Spleen (tissue), 11 donors: Measurements from ENCODE around the gene DNMBP. TPM values are rescaled to one million over a fixed set of nuclear protein-coding genes. Genes with fewer than 3 reads are reported as not detected.
A peak's percentile ranks its signal among the peaks of the same experiment; 100 is the strongest.

ENCODE experiments used
- DNase-seq: peaks from one replicate; pipeline ENCODE4 v3.0.0-alpha.2; 2020
- H3K27ac ChIP-seq, 8 donors: fragments of 200-600 bp; sonication (generic) in 7 of 8; 1 replicate in 4 of 8; 2 replicates in 4 of 8; pipeline versions ENCODE4 v1.5.0 to v1.8.0; 2016 to 2021; ENCODE audit warnings: inconsistent platforms in 4 of 8, mild to moderate bottlenecking in 4 of 8, moderate library complexity in 1 of 8
- H3K27me3 ChIP-seq, 7 donors: fragments of 200-600 bp; sonication (generic) in 6 of 7; replicated peaks in 1 of 7; 1 replicate in 4 of 7; 2 replicates in 3 of 7; pipeline versions ENCODE4 v1.5.0 to v1.8.0; 2016 to 2021; ENCODE audit warnings: inconsistent platforms in 3 of 7, mild to moderate bottlenecking in 1 of 7
- H3K36me3 ChIP-seq, 6 donors: fragments of 200-600 bp; sonication (generic) in 5 of 6; 1 replicate in 4 of 6; 2 replicates in 2 of 6; pipeline versions ENCODE4 v1.5.0 to v1.8.0; 2016 to 2021; ENCODE audit warnings: inconsistent platforms in 2 of 6
- H3K4me1 ChIP-seq, 6 donors: fragments of 200-600 bp; sonication (generic) in 5 of 6; 1 replicate in 3 of 6; 2 replicates in 3 of 6; pipeline versions ENCODE4 v1.5.0 to v1.8.0; 2016 to 2021; ENCODE audit warnings: inconsistent platforms in 3 of 6
- H3K4me3 ChIP-seq, 8 donors: fragments of 200-600 bp; sonication (generic) in 7 of 8; 1 replicate in 4 of 8; 2 replicates in 4 of 8; pipeline versions ENCODE4 v1.5.0 to v1.8.0; 2016 to 2021; ENCODE audit warnings: inconsistent platforms in 4 of 8, mild to moderate bottlenecking in 4 of 8, moderate library complexity in 2 of 8
- H3K9me3 ChIP-seq, 8 donors: fragments of 200-600 bp; sonication (generic) in 7 of 8; 1 replicate in 4 of 8; 2 replicates in 4 of 8; pipeline versions ENCODE4 v1.5.0 to v1.8.0; 2016 to 2021; ENCODE audit warnings: inconsistent platforms in 4 of 8
- POLR2A ChIP-seq, 3 donors: fragments of 450-650 bp; IDR thresholded peaks; one replicate each; pipeline ENCODE4 v1.5.1; 2017; ENCODE audit warnings: antibody characterized with exemption in 3 of 3, mild to moderate bottlenecking in 1 of 3
- POLR2AphosphoS5 ChIP-seq, 3 donors: sonication (generic); formaldehyde crosslinking; IDR thresholded peaks; one replicate each; pipeline ENCODE4 v1.5.1; 2017; ENCODE audit warnings: antibody characterized with exemption in 3 of 3
- WGBS, 5 donors: extraction: QIAGEN DNeasy Blood & Tissue Kit in 3 of 5; methylation state at CpG; one replicate each; pipeline versions ENCODE4 v1.1.5 to v1.1.7; 2013 to 2018; 5-methylcytosine and 5-hydroxymethylcytosine counted together
- intact Hi-C: fragments of 100-400 bp; cut with DNase I; formaldehyde crosslinking; loops from one replicate; pipeline ENCODE4 v1.15.0; 2023; ENCODE audit warnings: low total_unique reads
- polyA plus RNA-seq, 3 donors: library from polyadenylated mRNA; stranded (reverse); fragments of 200-250 nt; gene quantifications; one replicate each; pipeline ENCODE4 v1.2.1, GENCODE V29; 2013
- total RNA-seq, 7 donors: library from RNA; depleted of rRNA in 3 of 7; stranded (reverse); fragments of >200 nt in 3 of 7; fragmentation: NEBNext Ultra II Directional in 4 of 7; extraction: Animal tissue kit (Norgen Biotek cat#: 25700) in 4 of 7; gene quantifications; one replicate each; pipeline versions ENCODE4 v1.1.0 to v1.2.1, GENCODE V29; 2016 to 2021
- TF ChIP-seq, protein P1 (sequence below), 11 experiments: fragments of 200-600 bp in 7 of 11; fragments of 450-650 bp in 4 of 11; sonication (generic) in 4 of 11; IDR thresholded peaks in 8 of 11; conservative IDR thresholded peaks in 3 of 11; 1 replicate in 7 of 11; 2 replicates in 4 of 11; pipeline versions ENCODE4 v1.4.0 to v1.8.0; 2016 to 2021; ENCODE audit warnings: antibody characterized with exemption in 11 of 11, inconsistent platforms in 4 of 11, mild to moderate bottlenecking in 1 of 11
- donor health status: healthy with polysubstance abuse.
- donor health status: DM: no; HTN: no; CAD: no; lungs with moderate emphysema.
- donor health status: DM: no; HTN: no; CAD: no.
- donor health status: Bipolar disorder and iron deficiency.
- donor health status: healthy.
- donor health status: DM: no; HTN: no; CAD: no.
- donor health status: DM: yes; HTN: yes; CAD: no.

Gene DNMBP
- total and polyA plus RNA-seq, 10 donors: 4.6 to 19.5 (median 15.9) TPM

DNA sequence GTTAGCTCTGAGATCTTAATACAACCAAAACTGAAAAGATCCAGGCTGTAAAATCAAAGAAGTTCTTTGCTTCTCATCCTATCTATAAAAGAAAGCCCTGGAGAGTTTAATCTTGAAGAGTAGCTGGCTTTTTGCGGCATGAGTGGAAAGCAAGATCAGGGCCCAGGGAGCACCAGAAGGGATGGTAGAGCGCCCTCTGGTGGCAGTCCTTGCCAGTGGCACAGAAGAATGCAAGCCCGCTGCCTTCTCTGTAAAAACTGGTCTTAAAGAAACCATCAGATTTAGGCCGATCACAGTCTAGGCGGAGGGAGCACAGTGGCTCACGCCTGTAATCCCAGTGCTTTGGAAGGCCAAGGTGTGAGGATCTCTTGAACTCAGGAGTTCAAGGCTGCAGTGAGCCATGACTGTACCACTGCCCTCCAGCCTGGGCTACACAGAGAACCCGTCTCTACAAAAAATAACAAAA is 36.3 kb upstream of the DNMBP start:
- no peaks in the 10 kb centered on the region for H3K27me3 ChIP-seq
- peaks cover 0 to 42% (median 15%) of the 10 kb centered on the region in 6 donors for H3K4me1 ChIP-seq
- peak in 1 of 3 donors; percentile 21 for TF ChIP-seq POLR2AphosphoS5 (IDR thresholded peaks at IDR 0.05)
- no peak for TF ChIP-seq POLR2A (IDR thresholded peaks at IDR 0.05)
- TF ChIP-seq, protein P1, sequence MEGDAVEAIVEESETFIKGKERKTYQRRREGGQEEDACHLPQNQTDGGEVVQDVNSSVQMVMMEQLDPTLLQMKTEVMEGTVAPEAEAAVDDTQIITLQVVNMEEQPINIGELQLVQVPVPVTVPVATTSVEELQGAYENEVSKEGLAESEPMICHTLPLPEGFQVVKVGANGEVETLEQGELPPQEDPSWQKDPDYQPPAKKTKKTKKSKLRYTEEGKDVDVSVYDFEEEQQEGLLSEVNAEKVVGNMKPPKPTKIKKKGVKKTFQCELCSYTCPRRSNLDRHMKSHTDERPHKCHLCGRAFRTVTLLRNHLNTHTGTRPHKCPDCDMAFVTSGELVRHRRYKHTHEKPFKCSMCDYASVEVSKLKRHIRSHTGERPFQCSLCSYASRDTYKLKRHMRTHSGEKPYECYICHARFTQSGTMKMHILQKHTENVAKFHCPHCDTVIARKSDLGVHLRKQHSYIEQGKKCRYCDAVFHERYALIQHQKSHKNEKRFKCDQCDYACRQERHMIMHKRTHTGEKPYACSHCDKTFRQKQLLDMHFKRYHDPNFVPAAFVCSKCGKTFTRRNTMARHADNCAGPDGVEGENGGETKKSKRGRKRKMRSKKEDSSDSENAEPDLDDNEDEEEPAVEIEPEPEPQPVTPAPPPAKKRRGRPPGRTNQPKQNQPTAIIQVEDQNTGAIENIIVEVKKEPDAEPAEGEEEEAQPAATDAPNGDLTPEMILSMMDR (IDR thresholded peaks at IDR 0.05 in 8 of 11, conservative IDR thresholded peaks at IDR 0.05 in 3 of 11): peak; percentile 82 to 96 (median 91)
- intact Hi-C loops: loop anchor here (5.0 kb wide), 1 partner anchor 199 kb away; no protein-coding TSS in a partner anchor
- DNase-seq: peak; percentile 95
- H3K9me3 ChIP-seq: no peaks in the 10 kb centered on the region
- H3K36me3 ChIP-seq: no peaks in the 10 kb centered on the region
- 17 to 21% (median 18%) methylated on average over 7 of the region's 7 CpGs for WGBS, 5 donors
- H3K4me3 ChIP-seq: no peak overlapping the region
- peak overlapping the region in 2 of 8 donors; percentile 7 to 33 for H3K27ac ChIP-seq

GRCh38 chr10:100045592-100045991 is 35.8 kb upstream of the DNMBP start:
- no peaks in the 10 kb centered on the region for H3K9me3 ChIP-seq
- no peaks in the 10 kb centered on the region for H3K36me3 ChIP-seq
- no peaks in the 10 kb centered on the region for H3K27me3 ChIP-seq
- H3K4me1 ChIP-seq: peaks cover 0 to 42% (median 15%) of the 10 kb centered on the region in 6 donors
- TF ChIP-seq, protein P1 (IDR thresholded peaks at IDR 0.05 in 8 of 11, conservative IDR thresholded peaks at IDR 0.05 in 3 of 11): no peak
- no peak for TF ChIP-seq POLR2AphosphoS5 (IDR thresholded peaks at IDR 0.05)
- TF ChIP-seq POLR2A (IDR thresholded peaks at IDR 0.05): no peak
- intact Hi-C loops: loop anchor here (5.0 kb wide), 1 partner anchor 198 kb away; no protein-coding TSS in a partner anchor
- DNase-seq: no peak
- 63 to 80% (median 73%) methylated on average over 2 of the region's 2 CpGs for WGBS, 5 donors
- peak overlapping the region in 2 of 8 donors; percentile 7 to 33 for H3K27ac ChIP-seq
- H3K4me3 ChIP-seq: no peak overlapping the region

- H3K4me3 ChIP-seq: no peak overlapping the region
- no peaks in the 10 kb centered on the region for H3K36me3 ChIP-seq
- intact Hi-C loops: no loop called here
- TF ChIP-seq, protein P1 (IDR thresholded peaks at IDR 0.05 in 8 of 11, conservative IDR thresholded peaks at IDR 0.05 in 3 of 11): no peak
- TF ChIP-seq POLR2AphosphoS5 (IDR thresholded peaks at IDR 0.05) (no peak), POLR2A (IDR thresholded peaks at IDR 0.05) (no peak)
- H3K4me1 ChIP-seq: peaks cover 0 to 44% (median 15%) of the 10 kb centered on the region in 6 donors
- H3K27me3 ChIP-seq: no peaks in the 10 kb centered on the region
- WGBS, 5 donors: 26 to 34% (median 31%) methylated on average over 3 of the region's 3 CpGs
- no peak for DNase-seq
- no peaks in the 10 kb centered on the region for H3K9me3 ChIP-seq
- peak overlapping the region in 7 of 8 donors; percentile 29 to 73 (median 64) for H3K27ac ChIP-seq
These were observed 34.0 kb upstream of the DNMBP start for GRCh38 chr10:100043796-100044195.

GRCh38 chr10:100043344-100043743 is 33.6 kb upstream of the DNMBP start:
- no peak for DNase-seq
- no peak overlapping the region for H3K4me3 ChIP-seq
- H3K9me3 ChIP-seq: no peaks in the 10 kb centered on the region
- WGBS, 5 donors: 65 to 86% (median 80%) methylated on average over 2 of the region's 2 CpGs
- no peaks in the 10 kb centered on the region for H3K36me3 ChIP-seq
- H3K27me3 ChIP-seq: no peaks in the 10 kb centered on the region
- H3K27ac ChIP-seq: peak overlapping the region in 7 of 8 donors; percentile 29 to 73 (median 64)
- H3K4me1 ChIP-seq: peaks cover 0 to 48% (median 17%) of the 10 kb centered on the region in 6 donors
- intact Hi-C loops: no loop called here
- TF ChIP-seq POLR2AphosphoS5 (IDR thresholded peaks at IDR 0.05): no peak
- TF ChIP-seq, protein P1 (IDR thresholded peaks at IDR 0.05 in 8 of 11, conservative IDR thresholded peaks at IDR 0.05 in 3 of 11): no peak
- TF ChIP-seq POLR2A (IDR thresholded peaks at IDR 0.05): no peak
